Measurements from ENCODE around the gene C9orf152.

GRCh38 chr9:110255463-110256379 is 47.8 kb upstream of the C9orf152 start:
- no peak for TF ChIP-seq CTCF (IDR thresholded peaks at IDR 0.05)
- TF ChIP-seq RAD21 (IDR thresholded peaks at IDR 0.05; ENCODE audit: low read length): no peak
- no peak for TF ChIP-seq SIN3A (IDR thresholded peaks at IDR 0.05; ENCODE audit: borderline replicate concordance, low read depth, low read length)
- TF ChIP-seq REST (IDR thresholded peaks at IDR 0.05; ENCODE audit: low read depth, low read length): no peak
- TF ChIP-seq POLR2AphosphoS5 (IDR thresholded peaks at IDR 0.05; ENCODE audit: low read depth, low read length): no peak
- no peak for TF ChIP-seq NRF1 (IDR thresholded peaks at IDR 0.05; ENCODE audit: low read depth, low read length)
- TF ChIP-seq YY1 (IDR thresholded peaks at IDR 0.05; ENCODE audit: low read depth): no peak
- no peak for TF ChIP-seq EP300 (IDR thresholded peaks at IDR 0.05; ENCODE audit: borderline replicate concordance in 1 of 2, low read depth in 1 of 2, low read length in 1 of 2)
- no peak for TF ChIP-seq IRF3 (IDR thresholded peaks at IDR 0.05; ENCODE audit: low read depth, low read length)
